GM12872 (cell line): Measurements from ENCODE around the gene C10orf71.

ENCODE experiments used
- TF ChIP-seq, protein P1 (sequence below): IDR thresholded peaks from 3 replicates; pipeline ENCODE4 v1.5.1; 2011; ENCODE audit warnings: low read depth, mild to moderate bottlenecking, low read length, moderate library complexity; ENCODE audit not compliant: insufficient read depth

C10orf71 gene

DNA sequence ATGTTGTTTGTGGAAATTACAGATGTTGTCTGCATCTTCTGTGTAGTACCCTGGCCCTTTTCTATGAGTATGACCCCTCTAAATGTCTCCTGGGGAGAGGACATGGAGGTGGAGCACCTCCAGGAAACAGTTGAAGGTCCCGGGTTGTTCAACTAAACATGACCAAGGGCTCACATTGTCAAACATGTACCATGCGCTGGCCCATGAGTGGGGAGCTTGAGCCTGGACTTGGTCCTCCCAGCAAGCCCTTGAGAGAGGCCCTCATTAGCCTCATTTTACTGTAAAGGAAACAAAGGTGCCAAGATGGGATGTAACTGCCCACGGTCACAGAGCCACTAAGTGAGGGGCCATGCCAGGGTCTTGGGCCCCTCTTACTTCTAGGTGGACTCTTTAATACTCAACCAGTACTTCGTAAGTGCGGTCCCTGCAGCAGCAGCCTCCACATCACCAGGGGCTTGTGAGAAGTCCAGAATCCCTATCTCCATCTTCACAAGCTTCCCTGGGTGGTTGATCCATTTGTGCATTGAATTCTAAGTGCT, 31.2 kb downstream of the C10orf71 start:
- TF ChIP-seq, protein P1, sequence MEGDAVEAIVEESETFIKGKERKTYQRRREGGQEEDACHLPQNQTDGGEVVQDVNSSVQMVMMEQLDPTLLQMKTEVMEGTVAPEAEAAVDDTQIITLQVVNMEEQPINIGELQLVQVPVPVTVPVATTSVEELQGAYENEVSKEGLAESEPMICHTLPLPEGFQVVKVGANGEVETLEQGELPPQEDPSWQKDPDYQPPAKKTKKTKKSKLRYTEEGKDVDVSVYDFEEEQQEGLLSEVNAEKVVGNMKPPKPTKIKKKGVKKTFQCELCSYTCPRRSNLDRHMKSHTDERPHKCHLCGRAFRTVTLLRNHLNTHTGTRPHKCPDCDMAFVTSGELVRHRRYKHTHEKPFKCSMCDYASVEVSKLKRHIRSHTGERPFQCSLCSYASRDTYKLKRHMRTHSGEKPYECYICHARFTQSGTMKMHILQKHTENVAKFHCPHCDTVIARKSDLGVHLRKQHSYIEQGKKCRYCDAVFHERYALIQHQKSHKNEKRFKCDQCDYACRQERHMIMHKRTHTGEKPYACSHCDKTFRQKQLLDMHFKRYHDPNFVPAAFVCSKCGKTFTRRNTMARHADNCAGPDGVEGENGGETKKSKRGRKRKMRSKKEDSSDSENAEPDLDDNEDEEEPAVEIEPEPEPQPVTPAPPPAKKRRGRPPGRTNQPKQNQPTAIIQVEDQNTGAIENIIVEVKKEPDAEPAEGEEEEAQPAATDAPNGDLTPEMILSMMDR, result no peak

DNA sequence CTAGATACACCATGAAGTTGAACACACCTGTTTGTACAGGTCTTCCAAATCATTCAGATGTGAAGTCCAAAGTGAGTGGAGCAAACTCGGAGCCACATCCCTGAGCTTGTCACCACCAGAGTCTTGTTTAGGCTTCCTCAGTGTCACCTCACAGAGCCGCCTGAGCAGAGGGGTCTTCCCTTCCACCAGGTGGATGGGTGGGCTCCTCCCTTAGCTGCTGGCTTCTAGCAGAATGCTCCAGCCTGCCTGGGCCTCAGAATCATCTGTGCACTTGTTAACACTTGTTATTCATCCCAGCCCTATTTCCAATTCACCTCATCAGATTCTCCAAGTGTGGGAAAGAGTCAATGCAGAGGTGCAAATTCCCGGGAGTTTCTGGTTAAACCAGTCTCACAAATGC, 32.5 kb downstream of the C10orf71 start:
- TF ChIP-seq, protein P1, result no peak

DNA sequence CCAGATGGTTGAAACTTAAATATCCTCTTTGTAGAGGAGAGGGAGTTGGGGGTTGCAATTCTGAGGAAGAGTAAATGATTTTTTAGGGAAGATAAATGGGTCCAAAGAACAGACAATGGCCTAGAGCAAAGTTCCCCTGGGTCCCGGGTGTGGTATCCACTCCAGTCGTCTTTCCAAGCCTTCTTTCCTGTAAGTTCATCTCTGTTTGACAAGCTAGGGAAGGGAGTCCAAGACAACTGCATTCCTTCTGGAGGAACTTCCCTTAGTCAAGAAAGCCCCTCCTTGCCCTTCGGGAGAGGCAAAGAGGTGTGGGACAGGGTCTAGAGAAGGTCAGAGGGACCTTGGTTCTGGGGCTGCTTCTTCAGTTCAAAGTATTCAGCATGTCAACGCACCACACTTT, 33.4 kb downstream of the C10orf71 start:
- TF ChIP-seq, protein P1, result no peak

DNA sequence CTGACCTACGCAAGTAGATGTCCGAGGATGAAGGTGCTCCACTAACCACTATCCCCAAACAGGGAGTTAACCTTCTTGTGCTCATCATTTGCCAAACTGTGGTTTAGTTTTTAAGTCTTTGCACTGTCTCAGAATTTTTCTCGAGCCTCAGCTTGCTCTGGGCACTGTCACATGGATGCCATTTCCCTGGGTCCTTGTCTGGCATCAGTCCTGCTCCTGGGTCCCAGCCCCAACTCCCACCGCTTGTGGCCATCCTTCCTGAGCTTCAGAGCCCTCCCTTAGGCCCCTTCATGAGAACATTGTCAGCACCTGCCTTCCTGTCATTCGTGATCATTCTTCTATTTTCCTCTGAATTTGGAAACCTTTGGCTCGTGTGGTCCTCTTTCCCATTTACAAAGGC, 33.8 kb downstream of the C10orf71 start:
- TF ChIP-seq, protein P1, result no peak

DNA sequence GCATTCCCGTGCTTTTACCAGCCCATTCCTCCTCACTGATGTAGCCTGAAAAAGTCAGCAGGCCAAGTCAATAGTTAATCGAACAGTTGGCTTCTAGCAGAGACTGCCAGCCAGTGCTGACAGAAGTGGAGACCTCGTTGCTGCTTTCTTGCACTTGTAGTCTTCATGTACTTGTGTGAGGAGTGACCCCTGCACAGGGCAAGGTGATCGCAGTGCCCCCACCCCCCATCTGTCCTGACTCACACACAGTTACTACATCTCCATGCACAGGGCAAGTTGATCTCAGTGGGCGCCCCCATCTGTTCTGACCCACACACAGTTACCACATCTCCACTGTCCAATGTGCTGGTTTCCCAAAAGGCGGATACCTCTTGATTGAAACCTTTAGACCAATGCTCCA, 34.2 kb downstream of the C10orf71 start:
- TF ChIP-seq, protein P1, result no peak

DNA sequence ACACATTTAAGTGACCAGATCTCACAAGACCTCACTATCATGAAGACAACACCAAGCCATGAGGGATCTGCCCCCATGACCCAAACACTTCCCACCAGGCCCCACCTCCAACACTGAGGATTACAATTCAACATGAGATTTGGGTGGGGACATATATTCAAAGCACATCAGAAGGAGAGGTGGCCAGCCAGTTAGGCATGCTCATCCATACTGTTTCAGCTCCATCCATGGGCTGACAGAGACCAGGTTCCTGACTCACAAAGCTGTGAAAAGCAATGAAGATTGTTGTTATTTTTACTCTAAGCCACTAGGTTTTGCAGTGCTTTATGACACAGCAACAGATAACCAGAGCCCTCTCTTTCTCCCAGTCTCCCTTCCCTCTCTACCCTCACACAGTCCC, 36.0 kb downstream of the C10orf71 start:
- TF ChIP-seq, protein P1, result no peak

DNA sequence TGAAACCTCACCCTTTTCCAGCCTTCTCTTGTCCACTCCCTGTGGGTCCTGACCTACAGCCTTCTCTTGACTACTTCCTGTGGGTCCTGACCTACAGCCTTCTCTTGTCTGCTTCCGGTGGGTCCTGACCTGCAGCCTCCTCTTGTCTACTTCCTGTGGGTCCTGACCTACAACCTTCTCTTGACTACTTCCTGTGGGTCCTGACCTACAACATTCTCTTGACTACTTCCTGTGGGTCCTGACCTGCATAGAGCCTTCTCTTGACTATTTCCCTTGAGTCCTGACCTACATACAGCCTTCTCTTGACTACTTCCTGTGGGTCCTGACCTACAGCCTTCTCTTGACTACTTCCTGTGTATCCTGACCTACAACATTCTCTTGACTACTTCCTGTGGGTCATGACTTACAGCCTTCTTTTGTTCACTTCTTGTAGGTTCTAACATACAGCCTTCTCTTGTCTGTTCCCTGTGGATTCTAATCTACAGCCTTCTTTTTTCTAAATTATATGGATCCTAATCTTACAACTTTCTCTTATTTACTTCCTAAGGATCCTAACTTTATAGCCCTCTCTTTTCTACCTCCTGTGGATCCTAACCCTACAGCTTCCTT, 36.5 kb downstream of the C10orf71 start:
- TF ChIP-seq, protein P1, result no peak
